Ovary (tissue), 3 donors: ENCODE results near the gene SEC23B.

Experiments used
- EP300 ChIP-seq: sonication (generic); formaldehyde crosslinking; IDR thresholded peaks from one replicate; pipeline ENCODE4 v1.6.1; 2017; ENCODE audit warnings: antibody characterized with exemption
- POLR2A ChIP-seq: fragments of 450-650 bp; IDR thresholded peaks from one replicate; pipeline ENCODE4 v1.6.1; 2017; ENCODE audit warnings: antibody characterized with exemption, mild to moderate bottlenecking, moderate library complexity
- TF ChIP-seq, protein P1 (sequence below), 3 donors: fragments of 450-650 bp in 2 of 3; fragments of 200-600 bp in 1 of 3; IDR thresholded peaks; one replicate each; pipeline versions ENCODE4 v1.5.1 to v1.8.0; 2016 to 2022; ENCODE audit warnings: antibody characterized with exemption in 3 of 3, mild to moderate bottlenecking in 1 of 3
- donor health status: DM: no; HTN: no; CAD: no.

GRCh38 chr20:18545566-18545965 is 37.8 kb downstream of the SEC23B start:
- TF ChIP-seq, protein P1, sequence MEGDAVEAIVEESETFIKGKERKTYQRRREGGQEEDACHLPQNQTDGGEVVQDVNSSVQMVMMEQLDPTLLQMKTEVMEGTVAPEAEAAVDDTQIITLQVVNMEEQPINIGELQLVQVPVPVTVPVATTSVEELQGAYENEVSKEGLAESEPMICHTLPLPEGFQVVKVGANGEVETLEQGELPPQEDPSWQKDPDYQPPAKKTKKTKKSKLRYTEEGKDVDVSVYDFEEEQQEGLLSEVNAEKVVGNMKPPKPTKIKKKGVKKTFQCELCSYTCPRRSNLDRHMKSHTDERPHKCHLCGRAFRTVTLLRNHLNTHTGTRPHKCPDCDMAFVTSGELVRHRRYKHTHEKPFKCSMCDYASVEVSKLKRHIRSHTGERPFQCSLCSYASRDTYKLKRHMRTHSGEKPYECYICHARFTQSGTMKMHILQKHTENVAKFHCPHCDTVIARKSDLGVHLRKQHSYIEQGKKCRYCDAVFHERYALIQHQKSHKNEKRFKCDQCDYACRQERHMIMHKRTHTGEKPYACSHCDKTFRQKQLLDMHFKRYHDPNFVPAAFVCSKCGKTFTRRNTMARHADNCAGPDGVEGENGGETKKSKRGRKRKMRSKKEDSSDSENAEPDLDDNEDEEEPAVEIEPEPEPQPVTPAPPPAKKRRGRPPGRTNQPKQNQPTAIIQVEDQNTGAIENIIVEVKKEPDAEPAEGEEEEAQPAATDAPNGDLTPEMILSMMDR (IDR thresholded peaks at IDR 0.05) = no peak
- no peak for TF ChIP-seq EP300
- TF ChIP-seq POLR2A = no peak
